ENCODE data around the gene PPIL1.

DNA sequence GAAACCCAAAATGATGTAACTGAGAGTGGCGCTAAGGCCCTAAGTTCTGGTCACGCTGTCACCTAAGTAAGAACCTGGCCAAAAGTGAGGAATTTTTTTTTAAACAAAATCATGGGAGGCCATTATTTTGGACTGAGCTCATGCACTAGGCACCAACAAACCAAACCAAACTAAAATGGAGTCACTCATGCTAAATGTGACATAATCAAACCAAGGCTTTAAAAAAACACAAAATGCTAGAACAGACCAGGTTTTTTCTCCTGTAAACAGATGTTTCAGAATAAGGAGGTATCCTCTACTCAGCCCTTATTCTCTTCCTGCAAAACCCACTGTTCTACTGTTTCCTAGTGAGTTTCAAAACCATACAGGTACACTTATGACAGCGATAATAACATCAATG, 10.0 kb upstream of the PPIL1 start:
- TF ChIP-seq CTCF (conservative IDR thresholded peaks at IDR 0.05; ENCODE audit: low read depth, low read length) (no peak), EZH2 (IDR thresholded peaks at IDR 0.05; ENCODE audit: borderline replicate concordance, low read depth, low read length, poor library complexity, severe bottlenecking) (no peak)
